ENCODE results near the gene ABAT. TPM values are rescaled to one million over a fixed set of nuclear protein-coding genes. Genes with fewer than 3 reads are reported as not detected.

ABAT gene
- total RNA-seq, 2 donors from 2014 or later, result 27.0 to 40.2 TPM

GRCh38 chr16:8795818-8796217 is 121.4 kb downstream of the ABAT start:
- TF ChIP-seq POLR2A (IDR thresholded peaks at IDR 0.05) (no peak), CTCF (IDR thresholded peaks at IDR 0.05) (no peak)
- intact Hi-C loops (cut with DNase I), result no loop called here
- no peak overlapping the region for H3K27ac ChIP-seq
- H3K4me1 ChIP-seq, result peaks cover 41% of the 10 kb centered on the region
- DNase-seq (no peak), ATAC-seq (no peak)
- H3K9me3 ChIP-seq, result no peaks in the 10 kb centered on the region
- H3K36me3 ChIP-seq (replicated peaks in 1 of 2; ENCODE audit: insufficient read depth in 1 of 2, low read depth in 2 of 2), result no peaks in the 10 kb centered on the region
- no peaks in the 10 kb centered on the region for H3K27me3 ChIP-seq
- no peak overlapping the region for H3K4me3 ChIP-seq
- 90% methylated on average over 10 of the region's 10 CpGs for WGBS, 2 donors

DNA sequence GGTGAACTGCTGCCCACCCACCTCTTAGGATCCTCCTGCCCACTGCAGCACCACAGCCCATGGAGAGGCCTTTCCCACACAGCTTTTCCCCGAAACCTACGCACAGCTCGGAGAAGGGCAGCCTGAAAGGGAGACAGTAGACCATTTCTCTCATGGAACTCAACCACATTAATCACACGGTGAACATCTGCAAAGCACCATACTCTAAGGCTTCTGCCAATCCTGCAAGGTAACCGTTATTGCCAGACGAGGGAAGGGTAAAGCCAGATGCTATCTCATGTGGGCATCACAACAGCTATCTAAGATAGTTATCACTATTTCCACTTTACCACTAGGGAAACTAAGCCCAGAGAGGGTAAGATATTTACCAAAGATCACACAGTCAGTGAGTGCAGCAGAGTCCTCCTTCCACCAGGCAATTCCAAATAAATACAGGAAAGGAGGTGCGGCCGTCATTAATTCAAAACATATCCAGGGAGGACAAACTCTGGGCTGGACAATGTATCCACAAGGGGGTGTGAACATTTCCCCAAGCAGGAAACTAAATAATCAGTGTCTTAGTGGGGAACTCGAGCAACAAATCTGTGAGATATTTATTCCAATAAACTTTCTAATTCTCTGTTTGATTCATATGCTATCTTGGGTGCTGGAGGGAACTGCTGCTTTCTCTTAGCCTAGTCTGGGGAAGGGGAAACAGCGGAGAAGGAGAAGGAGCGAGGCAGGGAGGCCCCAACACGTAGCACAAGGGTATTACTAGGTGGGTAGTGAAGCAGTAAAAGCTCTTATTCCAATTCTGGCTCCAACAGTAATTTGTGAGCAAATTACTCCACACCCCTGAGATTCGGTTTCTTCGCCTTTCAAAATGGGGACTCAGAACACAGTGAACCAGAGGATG is 122.3 kb downstream of the ABAT start:
- Histone ChIP-seq H3K27ac (peak overlapping the region; percentile 70 to 93 (median 88)), H3K36me3 (replicated peaks in 1 of 2; ENCODE audit: insufficient read depth in 1 of 2, low read depth in 2 of 2) (peaks cover 0 to under 1% of the 10 kb centered on the region in 2 donors), H3K27me3 (no peaks in the 10 kb centered on the region), H3K4me1 (peaks cover 49% of the 10 kb centered on the region), H3K4me3 (peak overlapping the region; percentile 90 to 99), H3K9me3 (no peaks in the 10 kb centered on the region)
- DNase-seq (no peak), ATAC-seq (no peak)
- TF ChIP-seq CTCF (IDR thresholded peaks at IDR 0.05) (peak in 1 of 7 experiments; percentile 4), POLR2A (IDR thresholded peaks at IDR 0.05) (no peak)
- intact Hi-C loops (cut with DNase I), result no loop called here
- 31% methylated on average over 14 of the region's 14 CpGs for WGBS, 2 donors

DNA sequence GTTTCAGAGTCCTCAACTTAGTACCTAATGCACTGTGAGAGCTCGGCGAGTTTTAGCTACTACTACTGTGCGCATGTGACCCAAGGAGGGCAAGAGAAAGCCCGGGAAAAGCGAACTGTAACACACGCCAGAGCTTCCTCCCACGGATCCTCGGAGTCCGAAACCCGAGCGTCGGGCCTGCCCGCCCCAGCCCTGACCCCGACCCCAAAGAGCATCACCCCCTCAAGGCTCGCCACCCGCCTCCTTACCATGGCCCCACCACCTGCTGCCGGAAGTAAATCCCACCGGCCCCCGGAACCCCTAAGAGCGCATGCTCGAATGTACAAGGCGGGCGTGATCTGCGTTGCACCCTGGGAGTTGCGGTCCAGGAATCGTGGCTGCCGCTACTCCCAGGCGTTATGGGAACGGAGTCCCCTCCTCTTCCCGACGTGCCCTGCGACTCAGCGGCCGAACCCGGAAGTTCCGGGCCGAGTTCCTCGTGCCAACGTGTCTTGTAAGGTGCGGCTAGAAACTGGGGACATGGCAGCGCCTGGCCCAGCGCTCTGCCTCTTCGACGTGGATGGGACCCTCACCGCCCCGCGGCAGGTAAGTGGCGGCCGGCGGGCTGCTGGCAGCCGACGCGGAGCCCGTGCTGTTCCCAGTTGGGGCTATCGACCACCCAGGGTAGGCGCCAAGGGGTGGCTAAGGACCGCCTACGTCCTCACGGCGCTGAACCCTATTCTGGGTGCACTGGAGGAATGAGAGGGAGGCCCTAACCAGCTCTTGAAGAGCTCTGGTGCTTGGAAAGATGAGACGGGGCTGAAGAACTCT is 123.2 kb downstream of the ABAT start, which contains the start of the genes PMM2 and TMEM186:
PMM2 (plus strand) TSS at position 476 of the 810 bp plus-strand sequence; CDS start at position 520, 44 bp downstream.
TMEM186 (minus strand) TSS at position 276 of the 810 bp plus-strand sequence; CDS start at position 251, 25 bp downstream.
- peaks cover 54% of the 10 kb centered on the region for H3K4me1 ChIP-seq
- H3K9me3 ChIP-seq, result no peaks in the 10 kb centered on the region
- H3K36me3 ChIP-seq (replicated peaks in 1 of 2; ENCODE audit: insufficient read depth in 1 of 2, low read depth in 2 of 2), result peaks cover 0 to 5% of the 10 kb centered on the region in 2 donors
- peak within 1 kb of the TSS; percentile 70 to 93 (median 88) for H3K27ac ChIP-seq
- WGBS, 2 donors, result 0 to 2% methylated on average over 11 to 52 of the region's 61 CpGs
- peak; percentile 95 to 98 (median 96) for DNase-seq
- H3K4me3 ChIP-seq, result peak within 1 kb of the TSS; percentile 90 to 99
- intact Hi-C loops (cut with DNase I), result no loop called here
- TF ChIP-seq CTCF (IDR thresholded peaks at IDR 0.05) (peak in 1 of 7 experiments; percentile 15), POLR2A (IDR thresholded peaks at IDR 0.05) (peak; percentile 32 to 84 (median 80))
- ATAC-seq, result peak; percentile 98
- no peaks in the 10 kb centered on the region for H3K27me3 ChIP-seq

- peak overlapping the region; percentile 70 to 93 (median 88) for H3K27ac ChIP-seq
- WGBS, 2 donors, result 0 to 1% methylated on average over 6 of the region's 6 CpGs
- H3K4me1 ChIP-seq, result peaks cover 54% of the 10 kb centered on the region
- DNase-seq, result peak in 2 of 4 donors; percentile 12 to 20
- no peaks in the 10 kb centered on the region for H3K27me3 ChIP-seq
- H3K9me3 ChIP-seq, result no peaks in the 10 kb centered on the region
- peak; percentile 15 for ATAC-seq
- peak overlapping the region; percentile 90 to 99 for H3K4me3 ChIP-seq
- intact Hi-C loops (cut with DNase I), result no loop called here
- H3K36me3 ChIP-seq (replicated peaks in 1 of 2; ENCODE audit: insufficient read depth in 1 of 2, low read depth in 2 of 2), result peaks cover 0 to 10% of the 10 kb centered on the region in 2 donors
- TF ChIP-seq CTCF (IDR thresholded peaks at IDR 0.05), result peak in 1 of 7 experiments; percentile 1
- no peak for TF ChIP-seq POLR2A (IDR thresholded peaks at IDR 0.05)
Measured at GRCh38 chr16:8798174-8798527, 123.7 kb downstream of the ABAT start.
